Epidermal melanocyte (primary cell): ENCODE data around the gene CAMK2A.

Source experiments
- DNase-seq: peaks from one replicate; pipeline ENCODE4 v3.0.0; 2011; ENCODE audit warnings: low spot score; ENCODE audit not compliant: insufficient read length

Gene CAMK2A

GRCh38 chr5:150214289-150214688 is 75.3 kb downstream of the CAMK2A start:
- DNase-seq = no peak

DNA sequence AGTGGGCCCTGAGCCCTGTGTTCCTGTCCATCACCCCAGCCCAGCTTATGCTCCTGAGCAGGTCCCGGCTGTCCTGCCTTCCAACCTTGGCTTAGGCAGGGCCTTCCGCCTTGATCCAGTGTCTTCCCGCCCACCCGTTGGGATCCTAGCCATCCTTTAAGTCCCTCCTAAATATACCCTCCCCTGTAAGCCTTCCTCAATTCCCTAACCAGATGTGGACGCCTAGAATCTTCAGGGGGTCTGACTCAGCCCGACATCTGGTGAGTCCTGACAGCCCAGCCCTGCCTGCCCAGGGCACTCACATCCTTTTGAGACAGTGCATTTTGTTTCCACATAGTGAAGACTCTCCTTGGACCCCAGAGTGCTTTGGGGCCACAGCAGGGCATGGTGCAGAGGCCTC is 76.0 kb downstream of the CAMK2A start:
- no peak for DNase-seq

GRCh38 chr5:150211156-150212030 is 78.2 kb downstream of the CAMK2A start:
- no peak for DNase-seq

DNA sequence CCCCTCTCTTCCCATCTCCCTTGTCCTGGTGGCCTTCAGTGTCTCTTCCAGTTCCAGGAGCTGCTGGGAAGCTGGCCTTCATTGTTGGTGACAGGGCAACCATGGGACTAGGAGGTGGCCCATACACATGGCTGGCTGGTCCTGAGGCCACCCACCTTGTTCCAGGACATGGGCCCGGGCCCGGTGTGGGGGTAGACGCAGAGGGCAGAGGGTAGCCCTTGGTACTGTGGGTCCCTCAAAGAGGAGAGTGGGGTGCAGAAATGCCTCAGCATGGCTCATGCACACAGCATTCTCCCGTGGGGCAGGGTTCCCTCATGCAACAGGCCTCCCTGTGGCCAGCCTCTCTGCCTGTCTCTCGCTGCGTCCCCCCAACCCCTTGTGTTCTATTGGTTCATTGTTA is 78.9 kb downstream of the CAMK2A start:
- DNase-seq = no peak

- DNase-seq = no peak
Observed at GRCh38 chr5:150209099-150209635, 80.4 kb downstream of the CAMK2A start.

GRCh38 chr5:150208187-150209098 is 81.1 kb downstream of the CAMK2A start:
- no peak for DNase-seq

- no peak for DNase-seq
Observed at GRCh38 chr5:150206779-150207115, 82.8 kb downstream of the CAMK2A start.

DNA sequence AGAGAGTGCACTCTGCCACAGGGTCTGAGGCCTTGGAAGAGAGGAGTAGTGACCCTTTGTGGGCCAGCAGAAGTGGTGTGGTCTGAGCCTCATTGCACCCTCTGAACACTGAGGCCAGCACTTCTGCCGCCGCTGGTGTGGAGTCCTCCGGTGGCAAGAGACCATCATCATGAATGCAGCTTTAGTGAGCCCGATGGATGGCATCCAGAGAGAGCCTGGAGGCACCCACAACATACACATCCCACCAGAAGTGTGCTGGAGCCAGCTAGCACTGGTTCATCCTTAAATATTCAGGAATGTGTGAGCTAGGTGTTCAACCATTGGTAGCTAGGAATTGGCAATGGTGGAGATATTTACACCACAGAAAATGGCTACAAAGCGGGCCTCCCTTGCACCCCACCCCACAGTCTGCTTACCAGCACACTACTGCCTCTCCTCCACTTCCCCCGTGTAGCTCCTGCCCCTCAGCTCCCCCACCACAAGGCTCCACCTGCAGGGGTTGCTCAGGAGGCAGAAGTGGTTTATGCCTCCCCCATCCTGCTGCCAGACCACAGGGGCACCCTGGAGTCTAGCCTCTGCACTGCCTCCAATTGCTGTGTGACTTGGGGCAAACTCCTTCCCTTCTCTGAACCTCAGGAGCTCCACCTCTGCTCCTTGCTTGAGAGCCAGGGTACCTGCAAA is 83.3 kb downstream of the CAMK2A start:
- DNase-seq = no peak

GRCh38 chr5:150204590-150204960 is 85.0 kb downstream of the CAMK2A start:
- no peak for DNase-seq

GRCh38 chr5:150203832-150204589 is 85.6 kb downstream of the CAMK2A start:
- DNase-seq = no peak

DNA sequence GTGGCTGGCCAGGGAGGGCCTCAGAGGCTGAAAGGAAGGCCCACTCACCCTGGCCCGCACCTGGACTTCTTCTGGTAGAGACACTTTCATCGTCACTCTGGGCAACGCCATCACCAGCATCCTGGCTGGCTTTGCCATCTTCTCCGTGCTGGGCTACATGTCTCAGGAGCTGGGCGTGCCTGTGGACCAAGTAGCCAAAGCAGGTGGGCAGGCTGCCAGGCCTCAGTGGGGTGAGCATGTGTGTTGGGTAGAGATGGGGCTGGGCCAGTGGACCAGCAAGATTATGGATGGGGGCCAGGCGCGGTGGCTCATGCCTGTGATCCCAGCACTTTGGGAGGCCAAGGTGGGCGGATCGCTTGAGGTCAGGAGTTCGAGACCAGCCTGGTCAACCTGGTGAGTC is 87.1 kb downstream of the CAMK2A start:
- DNase-seq = no peak

- DNase-seq = no peak
Observed at GRCh38 chr5:150197476-150197875, 92.1 kb downstream of the CAMK2A start.

DNA sequence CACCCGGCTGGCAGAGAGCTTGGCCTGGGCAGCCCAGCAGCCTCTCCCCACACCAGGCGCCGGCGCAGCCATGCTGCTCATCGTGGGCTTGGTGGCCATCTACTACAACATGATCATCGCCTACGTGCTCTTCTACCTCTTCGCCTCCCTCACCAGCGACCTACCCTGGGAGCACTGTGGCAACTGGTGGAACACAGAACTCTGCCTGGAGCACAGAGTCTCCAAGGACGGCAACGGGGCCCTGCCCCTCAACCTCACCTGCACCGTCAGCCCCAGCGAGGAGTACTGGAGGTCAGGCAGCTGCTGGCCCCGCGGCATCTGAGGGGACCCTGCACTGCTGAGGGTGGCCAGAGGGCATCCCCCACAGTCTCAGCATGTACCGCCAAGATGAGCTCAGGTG is 92.6 kb downstream of the CAMK2A start:
- DNase-seq = no peak

GRCh38 chr5:150196514-150196913 is 93.1 kb downstream of the CAMK2A start:
- DNase-seq = no peak

DNA sequence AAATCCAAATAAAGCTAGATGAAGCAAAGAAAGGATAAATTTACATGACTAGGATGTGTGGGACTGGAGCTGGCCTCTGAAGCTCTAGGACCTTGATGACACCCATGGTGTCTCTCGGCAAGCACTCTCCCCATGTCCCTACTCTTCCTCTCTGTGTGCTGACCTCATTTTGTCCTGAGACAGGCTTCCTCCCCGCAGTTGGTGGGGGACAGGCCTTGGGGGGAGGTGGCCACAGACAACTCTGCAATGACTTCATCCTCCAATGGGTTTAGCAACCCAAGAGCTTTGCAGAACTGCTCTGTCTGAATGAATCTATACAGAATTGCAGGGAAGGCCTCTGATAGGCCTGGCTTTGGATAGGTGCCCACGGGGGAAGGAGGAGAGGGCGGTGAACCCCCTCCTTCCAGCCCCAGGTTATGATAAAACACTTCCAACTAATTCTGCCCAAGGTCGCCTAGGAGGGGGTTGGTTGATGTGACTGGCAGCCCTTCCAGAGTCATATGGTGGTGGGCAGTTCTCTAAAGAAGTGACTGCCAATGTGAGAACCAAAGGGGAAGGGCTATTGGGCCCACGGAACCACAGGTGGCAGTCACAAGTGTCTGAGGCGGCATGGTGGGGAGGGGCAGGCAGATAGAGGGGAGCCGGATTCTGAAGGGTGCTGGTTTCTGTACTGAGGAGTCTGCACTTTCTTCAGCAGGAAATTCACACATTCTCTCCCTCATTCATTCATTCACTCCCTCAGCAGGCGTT is 93.7 kb downstream of the CAMK2A start:
- DNase-seq = no peak

DNA sequence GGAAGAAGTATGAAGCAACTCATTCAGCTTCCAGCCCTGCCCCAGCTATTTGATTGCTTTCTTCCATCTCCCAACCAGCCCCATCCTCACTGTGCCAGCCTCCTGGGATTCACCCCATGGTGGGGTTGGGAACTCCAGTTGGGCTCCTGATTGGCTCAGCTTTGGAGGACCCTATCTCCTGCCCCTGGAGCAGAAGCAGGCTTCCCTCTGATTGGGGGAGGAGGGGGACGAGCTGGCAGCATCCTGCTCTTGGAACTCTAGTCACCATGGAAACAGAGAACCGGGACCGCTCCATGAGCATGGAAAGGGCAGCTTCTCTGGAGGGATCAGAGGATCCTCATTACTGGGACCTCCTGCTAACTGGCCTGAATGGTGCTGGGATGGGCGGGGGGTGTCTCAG is 97.1 kb downstream of the CAMK2A start:
- no peak for DNase-seq

DNA sequence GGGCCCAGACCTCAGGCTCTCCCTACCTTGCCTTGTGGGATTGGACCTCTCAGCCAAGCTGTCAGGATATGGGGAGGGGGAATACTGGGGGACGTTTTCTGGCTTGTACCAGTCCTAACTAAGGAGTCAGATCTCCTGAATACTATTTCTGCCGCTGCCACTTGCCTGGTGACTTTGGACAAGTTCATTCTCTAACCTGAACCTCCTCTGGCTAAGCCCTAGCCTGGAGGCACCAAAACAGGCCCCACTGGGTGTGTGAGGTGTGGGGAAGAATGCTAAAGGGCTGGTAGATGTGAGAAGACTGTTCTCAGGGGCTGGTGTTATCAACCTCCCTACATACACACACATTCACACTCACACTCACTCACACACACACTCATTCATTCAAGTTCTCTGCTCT is 98.6 kb downstream of the CAMK2A start:
- no peak for DNase-seq

DNA sequence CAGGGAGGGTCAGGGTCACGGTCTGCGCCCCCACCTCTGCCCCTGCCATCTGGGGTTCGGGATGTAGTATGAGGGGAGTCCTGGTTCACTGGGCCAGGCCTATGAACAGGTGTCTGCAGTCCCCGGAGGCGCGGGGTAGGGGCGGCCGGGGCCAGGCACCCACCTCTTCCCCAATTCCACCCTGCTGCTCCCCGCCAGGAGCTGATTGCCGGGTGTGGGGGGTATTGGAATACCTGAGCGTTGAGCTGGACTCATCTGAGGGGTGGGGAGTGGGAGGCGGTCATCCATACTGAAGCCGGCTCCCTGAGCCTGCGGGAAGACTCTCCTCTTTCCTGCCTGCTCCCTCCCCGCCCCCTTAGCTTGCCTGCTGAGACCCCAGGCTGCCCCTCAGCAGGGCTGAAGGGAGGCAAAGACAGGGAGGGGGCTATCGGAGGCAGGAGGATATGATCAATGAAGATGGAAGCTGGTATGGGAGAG is 99.0 kb downstream of the CAMK2A start:
- DNase-seq = no peak

DNA sequence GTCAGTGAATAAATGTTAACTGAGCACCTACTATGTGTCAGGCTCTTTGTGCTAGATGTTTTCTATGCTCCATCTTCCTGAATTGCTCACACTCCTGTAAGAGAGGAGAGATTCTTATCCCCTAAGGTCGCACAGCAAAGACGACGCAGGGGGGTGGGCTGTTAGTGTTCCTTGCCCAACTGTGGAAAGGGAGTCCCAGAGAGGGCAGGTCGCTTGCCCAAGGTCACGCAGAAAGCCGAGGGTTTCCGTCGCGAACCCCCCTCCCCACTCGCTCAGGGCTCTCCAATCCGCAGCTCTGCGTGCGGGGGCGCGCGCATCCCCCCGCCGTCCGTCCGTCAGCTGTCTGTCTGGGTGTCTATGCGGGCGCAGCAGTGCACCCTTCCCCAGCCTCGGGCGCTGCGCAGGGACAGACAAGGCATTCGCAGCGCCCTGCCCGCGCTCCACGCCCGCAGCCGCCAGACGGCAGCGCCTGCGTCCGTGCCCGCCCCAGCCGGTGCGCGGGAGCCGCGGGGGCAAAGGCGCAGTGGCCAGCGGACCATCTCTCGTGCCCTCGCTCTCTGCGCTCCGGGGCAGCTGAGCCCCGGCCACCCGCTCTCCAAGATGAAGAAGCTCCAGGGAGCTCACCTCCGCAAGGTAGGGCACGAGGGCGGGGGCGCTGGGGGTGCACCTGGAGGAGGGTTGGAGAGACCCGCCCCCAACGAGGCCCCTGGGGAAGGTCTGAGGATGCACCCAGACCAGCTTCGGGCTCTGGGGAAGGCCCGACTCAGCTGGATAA is 99.7 kb downstream of the CAMK2A start, which contains the start of gene SLC6A7:
Gene SLC6A7, plus strand, starts transcription at position 335 of the 775 bp plus-strand sequence. Its CDS starts 266 bp downstream, at position 601.
- DNase-seq = no peak
